Panc1 (cell line): ENCODE measurements around the gene LYZL2.

Source experiments
- POLR2AphosphoS5 ChIP-seq: IDR thresholded peaks from 2 replicates; pipeline ENCODE4 v1.6.1; 2012; ENCODE audit warnings: mild to moderate bottlenecking, low read depth, low read length, moderate library complexity
- SIN3A ChIP-seq: IDR thresholded peaks from 2 replicates; pipeline ENCODE4 v1.6.1; 2012; ENCODE audit warnings: low read depth, mild to moderate bottlenecking, low read length, moderate library complexity, borderline replicate concordance; ENCODE audit not compliant: insufficient read depth
- TF ChIP-seq, protein P1 (sequence below): fragments of 450-650 bp; IDR thresholded peaks from 2 replicates; pipeline ENCODE4 v1.5.1; 2017; ENCODE audit warnings: mild to moderate bottlenecking
- TF ChIP-seq, protein P2 (sequence below), 2 experiments: IDR thresholded peaks; 2 replicates each; pipeline ENCODE4 v1.6.1; 2011 to 2012; ENCODE audit warnings: low read depth in 2 of 2, control low read depth in 1 of 2, low read length in 1 of 2, mild to moderate bottlenecking in 1 of 2, moderate library complexity in 1 of 2; ENCODE audit not compliant: insufficient read depth in 1 of 2

DNA sequence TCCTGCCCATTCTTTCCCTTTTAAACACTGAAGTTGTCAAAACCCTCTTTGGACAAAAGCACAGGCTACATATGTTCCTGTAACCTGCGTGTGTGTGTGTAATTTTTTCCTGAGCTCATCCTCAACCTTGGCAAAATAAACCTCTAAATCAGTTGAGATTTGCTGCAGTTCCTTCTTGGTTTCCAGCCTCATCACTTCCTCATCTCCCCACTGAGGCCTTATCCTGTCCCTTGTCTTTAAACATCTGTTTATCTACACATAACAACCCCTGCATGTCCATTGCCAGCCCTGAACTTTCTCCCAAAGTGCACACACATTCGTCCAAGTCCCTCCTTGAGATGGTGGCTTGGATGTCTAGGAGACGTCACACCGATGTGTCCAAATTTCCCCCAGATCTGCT, 35.5 kb downstream of the LYZL2 start:
- TF ChIP-seq, protein P1, sequence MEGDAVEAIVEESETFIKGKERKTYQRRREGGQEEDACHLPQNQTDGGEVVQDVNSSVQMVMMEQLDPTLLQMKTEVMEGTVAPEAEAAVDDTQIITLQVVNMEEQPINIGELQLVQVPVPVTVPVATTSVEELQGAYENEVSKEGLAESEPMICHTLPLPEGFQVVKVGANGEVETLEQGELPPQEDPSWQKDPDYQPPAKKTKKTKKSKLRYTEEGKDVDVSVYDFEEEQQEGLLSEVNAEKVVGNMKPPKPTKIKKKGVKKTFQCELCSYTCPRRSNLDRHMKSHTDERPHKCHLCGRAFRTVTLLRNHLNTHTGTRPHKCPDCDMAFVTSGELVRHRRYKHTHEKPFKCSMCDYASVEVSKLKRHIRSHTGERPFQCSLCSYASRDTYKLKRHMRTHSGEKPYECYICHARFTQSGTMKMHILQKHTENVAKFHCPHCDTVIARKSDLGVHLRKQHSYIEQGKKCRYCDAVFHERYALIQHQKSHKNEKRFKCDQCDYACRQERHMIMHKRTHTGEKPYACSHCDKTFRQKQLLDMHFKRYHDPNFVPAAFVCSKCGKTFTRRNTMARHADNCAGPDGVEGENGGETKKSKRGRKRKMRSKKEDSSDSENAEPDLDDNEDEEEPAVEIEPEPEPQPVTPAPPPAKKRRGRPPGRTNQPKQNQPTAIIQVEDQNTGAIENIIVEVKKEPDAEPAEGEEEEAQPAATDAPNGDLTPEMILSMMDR, result no peak
- no peak for TF ChIP-seq SIN3A
- TF ChIP-seq POLR2AphosphoS5, result no peak
- TF ChIP-seq, protein P2, sequence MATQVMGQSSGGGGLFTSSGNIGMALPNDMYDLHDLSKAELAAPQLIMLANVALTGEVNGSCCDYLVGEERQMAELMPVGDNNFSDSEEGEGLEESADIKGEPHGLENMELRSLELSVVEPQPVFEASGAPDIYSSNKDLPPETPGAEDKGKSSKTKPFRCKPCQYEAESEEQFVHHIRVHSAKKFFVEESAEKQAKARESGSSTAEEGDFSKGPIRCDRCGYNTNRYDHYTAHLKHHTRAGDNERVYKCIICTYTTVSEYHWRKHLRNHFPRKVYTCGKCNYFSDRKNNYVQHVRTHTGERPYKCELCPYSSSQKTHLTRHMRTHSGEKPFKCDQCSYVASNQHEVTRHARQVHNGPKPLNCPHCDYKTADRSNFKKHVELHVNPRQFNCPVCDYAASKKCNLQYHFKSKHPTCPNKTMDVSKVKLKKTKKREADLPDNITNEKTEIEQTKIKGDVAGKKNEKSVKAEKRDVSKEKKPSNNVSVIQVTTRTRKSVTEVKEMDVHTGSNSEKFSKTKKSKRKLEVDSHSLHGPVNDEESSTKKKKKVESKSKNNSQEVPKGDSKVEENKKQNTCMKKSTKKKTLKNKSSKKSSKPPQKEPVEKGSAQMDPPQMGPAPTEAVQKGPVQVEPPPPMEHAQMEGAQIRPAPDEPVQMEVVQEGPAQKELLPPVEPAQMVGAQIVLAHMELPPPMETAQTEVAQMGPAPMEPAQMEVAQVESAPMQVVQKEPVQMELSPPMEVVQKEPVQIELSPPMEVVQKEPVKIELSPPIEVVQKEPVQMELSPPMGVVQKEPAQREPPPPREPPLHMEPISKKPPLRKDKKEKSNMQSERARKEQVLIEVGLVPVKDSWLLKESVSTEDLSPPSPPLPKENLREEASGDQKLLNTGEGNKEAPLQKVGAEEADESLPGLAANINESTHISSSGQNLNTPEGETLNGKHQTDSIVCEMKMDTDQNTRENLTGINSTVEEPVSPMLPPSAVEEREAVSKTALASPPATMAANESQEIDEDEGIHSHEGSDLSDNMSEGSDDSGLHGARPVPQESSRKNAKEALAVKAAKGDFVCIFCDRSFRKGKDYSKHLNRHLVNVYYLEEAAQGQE (IDR thresholded peaks at IDR 0.05; ENCODE audit: insufficient read depth in 1 of 2, low read depth in 2 of 2, low read length in 1 of 2), result no peak
